ENCODE measurements around the gene CFAP61. TPM values are rescaled to one million over a fixed set of nuclear protein-coding genes. Genes with fewer than 3 reads are reported as not detected.

CFAP61 gene
- total and polyA plus RNA-seq, 2 experiments from 2014 or later = 1.0 TPM; not detected in 1

DNA sequence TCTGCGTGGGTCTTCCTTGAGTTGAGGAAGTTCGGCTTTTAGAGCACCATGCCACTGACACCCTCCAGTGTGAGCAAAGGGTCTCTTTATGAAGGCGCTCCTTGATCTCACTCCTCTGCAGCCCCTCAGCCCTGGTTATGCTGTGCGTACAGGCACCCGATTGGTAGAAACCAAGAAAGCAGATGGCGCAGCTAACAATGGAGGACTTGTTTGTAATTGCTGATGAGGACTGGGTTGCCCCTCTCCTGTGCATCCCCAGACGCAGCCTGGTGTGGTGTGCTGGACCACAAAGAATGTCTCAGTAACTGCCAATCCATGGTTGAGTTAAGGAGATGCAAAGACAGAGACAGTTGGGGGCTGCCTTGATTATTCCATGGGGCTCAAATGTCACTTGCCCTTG, 345.8 kb downstream of the CFAP61 start:
- Histone ChIP-seq H3K27ac (no peak overlapping the region), H3K4me3 (no peak overlapping the region), H2AFZ (no peak overlapping the region), H4K20me1 (ENCODE audit: insufficient read depth, poor library complexity, severe bottlenecking) (no peaks in the 10 kb centered on the region), H3K9me3 (ENCODE audit: low read depth) (no peaks in the 10 kb centered on the region), H3K27me3 (no peaks in the 10 kb centered on the region), H3K36me3 (replicated peaks; ENCODE audit: insufficient read depth, low read depth) (no peaks in the 10 kb centered on the region), H3K79me2 (no peaks in the 10 kb centered on the region), H3K9me2 (replicated peaks; ENCODE audit: insufficient read depth) (no peaks in the 10 kb centered on the region), H3K4me1 (ENCODE audit: insufficient read depth) (peaks cover 5% of the 10 kb centered on the region), H3K4me2 (no peak overlapping the region)
- DNase-seq (ENCODE audit: low spot score) = no peak
- 96% methylated on average over 7 of the region's 7 CpGs for WGBS (ENCODE audit: low lambda C conversion rate, missing lambda C conversion rate)
- TF ChIP-seq EZH2 (IDR thresholded peaks at IDR 0.05; ENCODE audit: borderline replicate concordance) (no peak), EZH2phosphoT487 (IDR thresholded peaks at IDR 0.05; ENCODE audit: low read depth, severe bottlenecking, unreplicated experiment) (no peak)
- TF ChIP-seq, protein P1, sequence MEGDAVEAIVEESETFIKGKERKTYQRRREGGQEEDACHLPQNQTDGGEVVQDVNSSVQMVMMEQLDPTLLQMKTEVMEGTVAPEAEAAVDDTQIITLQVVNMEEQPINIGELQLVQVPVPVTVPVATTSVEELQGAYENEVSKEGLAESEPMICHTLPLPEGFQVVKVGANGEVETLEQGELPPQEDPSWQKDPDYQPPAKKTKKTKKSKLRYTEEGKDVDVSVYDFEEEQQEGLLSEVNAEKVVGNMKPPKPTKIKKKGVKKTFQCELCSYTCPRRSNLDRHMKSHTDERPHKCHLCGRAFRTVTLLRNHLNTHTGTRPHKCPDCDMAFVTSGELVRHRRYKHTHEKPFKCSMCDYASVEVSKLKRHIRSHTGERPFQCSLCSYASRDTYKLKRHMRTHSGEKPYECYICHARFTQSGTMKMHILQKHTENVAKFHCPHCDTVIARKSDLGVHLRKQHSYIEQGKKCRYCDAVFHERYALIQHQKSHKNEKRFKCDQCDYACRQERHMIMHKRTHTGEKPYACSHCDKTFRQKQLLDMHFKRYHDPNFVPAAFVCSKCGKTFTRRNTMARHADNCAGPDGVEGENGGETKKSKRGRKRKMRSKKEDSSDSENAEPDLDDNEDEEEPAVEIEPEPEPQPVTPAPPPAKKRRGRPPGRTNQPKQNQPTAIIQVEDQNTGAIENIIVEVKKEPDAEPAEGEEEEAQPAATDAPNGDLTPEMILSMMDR (IDR thresholded peaks at IDR 0.05; ENCODE audit: poor library complexity) = no peak

DNA sequence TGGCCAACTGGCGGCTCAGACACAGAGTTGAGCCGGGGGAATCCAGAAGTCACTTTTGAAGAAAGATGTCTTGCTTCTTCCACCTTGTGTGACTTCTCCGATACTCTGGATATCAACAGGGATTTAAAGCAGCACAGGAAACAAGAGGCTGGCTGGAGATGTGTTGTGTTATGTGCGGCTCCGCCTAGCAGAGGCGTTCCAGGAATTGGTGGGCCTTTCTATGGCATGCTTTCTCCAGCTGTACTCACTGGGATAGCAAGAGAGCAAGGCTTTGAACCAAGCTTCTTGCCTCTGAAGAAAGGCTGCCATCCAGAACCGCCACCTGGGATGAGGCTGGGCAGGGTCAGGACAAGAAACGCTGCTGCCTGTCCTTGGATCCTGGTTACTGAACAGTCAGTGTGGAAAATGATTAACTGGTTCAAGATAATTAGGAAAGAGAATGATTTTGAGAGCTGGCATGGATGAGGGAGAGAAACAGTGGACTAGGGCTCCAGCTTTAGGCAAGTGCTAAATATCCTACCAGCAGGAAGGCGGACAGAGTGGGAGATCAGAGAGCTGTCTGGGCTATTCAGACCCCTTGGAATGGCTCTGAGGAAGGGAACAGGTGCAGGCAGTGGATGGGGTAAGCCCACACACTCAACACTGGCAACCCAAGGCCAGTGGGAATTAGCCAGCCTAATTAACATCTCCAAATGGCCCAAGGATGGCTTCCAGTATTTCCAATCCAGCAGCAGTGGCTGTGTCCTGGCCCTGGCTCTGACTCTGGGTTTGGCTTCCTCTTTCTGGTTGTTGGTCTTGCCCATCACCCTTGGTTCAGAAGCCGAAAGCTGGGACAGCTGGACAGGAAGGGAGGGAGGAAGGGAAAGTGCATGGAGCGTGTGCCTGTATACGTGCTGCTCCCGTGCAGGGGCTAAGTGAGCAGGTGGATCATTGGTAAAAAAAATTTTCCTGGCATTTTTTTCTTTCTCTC, 347.5 kb downstream of the CFAP61 start:
- Histone ChIP-seq H3K79me2 (no peaks in the 10 kb centered on the region), H3K4me2 (peak overlapping the region; percentile 33), H3K9me3 (ENCODE audit: low read depth) (no peaks in the 10 kb centered on the region), H2AFZ (no peak overlapping the region), H3K4me1 (ENCODE audit: insufficient read depth) (peaks cover 5% of the 10 kb centered on the region), H3K27ac (no peak overlapping the region), H3K27me3 (no peaks in the 10 kb centered on the region), H4K20me1 (ENCODE audit: insufficient read depth, poor library complexity, severe bottlenecking) (no peaks in the 10 kb centered on the region), H3K4me3 (no peak overlapping the region), H3K36me3 (replicated peaks; ENCODE audit: insufficient read depth, low read depth) (no peaks in the 10 kb centered on the region), H3K9me2 (replicated peaks; ENCODE audit: insufficient read depth) (no peaks in the 10 kb centered on the region)
- TF ChIP-seq, protein P1 (IDR thresholded peaks at IDR 0.05; ENCODE audit: poor library complexity) = no peak
- TF ChIP-seq EZH2 (IDR thresholded peaks at IDR 0.05; ENCODE audit: borderline replicate concordance) = no peak
- TF ChIP-seq EZH2phosphoT487 (IDR thresholded peaks at IDR 0.05; ENCODE audit: low read depth, severe bottlenecking, unreplicated experiment) = no peak
- 89% methylated on average over 13 of the region's 13 CpGs for WGBS (ENCODE audit: low lambda C conversion rate, missing lambda C conversion rate)
- DNase-seq (ENCODE audit: low spot score) = peak; percentile 14

DNA sequence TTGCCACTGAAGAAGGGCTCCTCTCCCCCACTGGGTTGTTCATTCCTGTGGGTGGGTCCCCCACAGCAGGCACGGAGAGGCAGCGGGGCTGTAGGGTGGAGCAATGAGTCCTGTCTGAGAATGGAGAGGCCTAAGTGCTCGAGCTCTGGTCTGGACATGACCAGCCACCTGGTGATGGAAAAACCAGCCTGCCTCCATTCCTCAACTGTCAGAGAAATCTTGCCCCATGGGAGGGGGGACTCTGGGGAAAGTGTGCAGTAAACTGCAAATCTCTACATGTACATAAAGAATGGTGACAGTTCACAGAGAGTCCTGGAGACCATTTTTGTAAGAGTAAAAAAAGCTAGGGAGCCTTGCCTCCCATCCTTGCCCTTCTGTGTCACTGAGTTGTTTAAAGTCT, 349.7 kb downstream of the CFAP61 start:
- H3K4me1 ChIP-seq (ENCODE audit: insufficient read depth) = peaks cover 5% of the 10 kb centered on the region
- no peaks in the 10 kb centered on the region for H4K20me1 ChIP-seq (ENCODE audit: insufficient read depth, poor library complexity, severe bottlenecking)
- H2AFZ ChIP-seq = no peak overlapping the region
- no peaks in the 10 kb centered on the region for H3K9me2 ChIP-seq (replicated peaks; ENCODE audit: insufficient read depth)
- H3K9me3 ChIP-seq (ENCODE audit: low read depth) = no peaks in the 10 kb centered on the region
- H3K27me3 ChIP-seq = no peaks in the 10 kb centered on the region
- H3K4me2 ChIP-seq = no peak overlapping the region
- no peak overlapping the region for H3K27ac ChIP-seq
- DNase-seq (ENCODE audit: low spot score) = no peak
- no peaks in the 10 kb centered on the region for H3K36me3 ChIP-seq (replicated peaks; ENCODE audit: insufficient read depth, low read depth)
- WGBS (ENCODE audit: low lambda C conversion rate, missing lambda C conversion rate) = 83% methylated on average over 3 of the region's 3 CpGs
- no peak for TF ChIP-seq EZH2phosphoT487 (IDR thresholded peaks at IDR 0.05; ENCODE audit: low read depth, severe bottlenecking, unreplicated experiment)
- TF ChIP-seq, protein P1 (IDR thresholded peaks at IDR 0.05; ENCODE audit: poor library complexity) = no peak
- no peak overlapping the region for H3K4me3 ChIP-seq
- no peaks in the 10 kb centered on the region for H3K79me2 ChIP-seq
